GF-D8 (cell line): ENCODE data around the gene LPCAT1.
A peak's percentile ranks its signal among the peaks of the same experiment; 100 is the strongest.

Experiments used
- DNase-seq: peaks from one replicate; lab custom pipeline; 2025; lab: John Stamatoyannopoulos, UW

Gene LPCAT1

GRCh38 chr5:1555011-1555807, 31.4 kb upstream of the LPCAT1 start:
- DNase-seq, result peak; percentile 54

- DNase-seq, result no peak
Observed at GRCh38 chr5:1554410-1554967, 30.7 kb upstream of the LPCAT1 start.

GRCh38 chr5:1553539-1554409, 30.0 kb upstream of the LPCAT1 start:
- no peak for DNase-seq

- no peak for DNase-seq
Observed at GRCh38 chr5:1552521-1553255, 28.9 kb upstream of the LPCAT1 start.

- DNase-seq, result no peak
Observed at GRCh38 chr5:1551426-1552301, 27.9 kb upstream of the LPCAT1 start.

- DNase-seq, result no peak
Observed at GRCh38 chr5:1550287-1551076, 26.7 kb upstream of the LPCAT1 start.

GRCh38 chr5:1549475-1550030, 25.8 kb upstream of the LPCAT1 start:
- no peak for DNase-seq

- no peak for DNase-seq
Observed at GRCh38 chr5:1548702-1549474, 25.1 kb upstream of the LPCAT1 start.

- DNase-seq, result no peak
Observed at GRCh38 chr5:1547655-1548054, 23.9 kb upstream of the LPCAT1 start.

- no peak for DNase-seq
Observed at GRCh38 chr5:1547236-1547635, 23.5 kb upstream of the LPCAT1 start.

GRCh38 chr5:1546556-1546955, 22.8 kb upstream of the LPCAT1 start:
- no peak for DNase-seq

GRCh38 chr5:1545805-1546355, 22.1 kb upstream of the LPCAT1 start:
- DNase-seq, result no peak

- no peak for DNase-seq
Observed at GRCh38 chr5:1545126-1545804, 21.5 kb upstream of the LPCAT1 start.

GRCh38 chr5:1544294-1544961, 20.7 kb upstream of the LPCAT1 start:
- DNase-seq, result no peak

GRCh38 chr5:1543398-1544293, 19.9 kb upstream of the LPCAT1 start:
- no peak for DNase-seq

- DNase-seq, result no peak
Observed at GRCh38 chr5:1542781-1543180, 19.0 kb upstream of the LPCAT1 start.
